GM15510 (cell line): Measurements from ENCODE around the gene IFT80.

Source experiments
- POLR2A ChIP-seq: IDR thresholded peaks from 3 replicates; pipeline ENCODE4 v1.6.1; 2011; ENCODE audit warnings: borderline replicate concordance; ENCODE audit not compliant: insufficient read length; ENCODE audit errors: extremely low read depth

The IFT80 gene

GRCh38 chr3:160340351-160340750 lies 58.7 kb downstream of the IFT80 start:
- no peak for TF ChIP-seq POLR2A

GRCh38 chr3:160331127-160331937 lies 67.7 kb downstream of the IFT80 start:
- TF ChIP-seq POLR2A = no peak

GRCh38 chr3:160330690-160331089 lies 68.3 kb downstream of the IFT80 start:
- TF ChIP-seq POLR2A = no peak

GRCh38 chr3:160330109-160330508 lies 68.9 kb downstream of the IFT80 start:
- TF ChIP-seq POLR2A = no peak

GRCh38 chr3:160319322-160319721 lies 79.7 kb downstream of the IFT80 start:
- no peak for TF ChIP-seq POLR2A

- no peak for TF ChIP-seq POLR2A
Measured at GRCh38 chr3:160314995-160315394, 84.0 kb downstream of the IFT80 start.

- TF ChIP-seq POLR2A = no peak
Measured at GRCh38 chr3:160312014-160312624, 86.9 kb downstream of the IFT80 start.

GRCh38 chr3:160302806-160303205 lies 96.2 kb downstream of the IFT80 start:
- TF ChIP-seq POLR2A = no peak

GRCh38 chr3:160296591-160296990 lies 102.4 kb downstream of the IFT80 start:
- TF ChIP-seq POLR2A = no peak

- no peak for TF ChIP-seq POLR2A
Measured at GRCh38 chr3:160291909-160292299, 107.1 kb downstream of the IFT80 start.

GRCh38 chr3:160291290-160291908 lies 107.6 kb downstream of the IFT80 start:
- no peak for TF ChIP-seq POLR2A

- no peak for TF ChIP-seq POLR2A
Measured at GRCh38 chr3:160287666-160288065, 111.4 kb downstream of the IFT80 start.

- no peak for TF ChIP-seq POLR2A
Measured at GRCh38 chr3:160286231-160286630, 112.8 kb downstream of the IFT80 start.

GRCh38 chr3:160280836-160281235 lies 118.2 kb downstream of the IFT80 start:
- no peak for TF ChIP-seq POLR2A

GRCh38 chr3:160279657-160280056 lies 119.4 kb downstream of the IFT80 start:
- TF ChIP-seq POLR2A = no peak

- TF ChIP-seq POLR2A = no peak
Measured at GRCh38 chr3:160278210-160278609, 120.8 kb downstream of the IFT80 start.

GRCh38 chr3:160265088-160265487 lies 133.9 kb downstream of the IFT80 start:
- TF ChIP-seq POLR2A = no peak
